Chondrocyte (in vitro differentiated cells): Measurements from ENCODE around the gene KLHL6. TPM values are rescaled to one million over a fixed set of nuclear protein-coding genes. Genes with fewer than 3 reads are reported as not detected.
A peak's percentile ranks its signal among the peaks of the same experiment; 100 is the strongest.

Source experiments
- DNase-seq: peaks from one replicate; pipeline ENCODE4 v3.0.0; 2021; ENCODE audit warnings: mixed read lengths, low spot score
- H3K27ac Mint-ChIP-seq: one replicate; pipeline ENCODE4 v1.8.0; 2021; ENCODE audit warnings: mild to moderate bottlenecking, moderate library complexity, mixed read lengths; ENCODE audit not compliant: unreplicated experiment
- H3K27me3 Mint-ChIP-seq: 2 replicates; pipeline ENCODE4 v1.8.0; 2021; ENCODE audit warnings: low read depth, mixed read lengths
- H3K36me3 Mint-ChIP-seq: 2 replicates; pipeline ENCODE4 v1.8.0; 2021; ENCODE audit warnings: low read depth, mixed read lengths
- H3K4me1 Mint-ChIP-seq: 2 replicates; pipeline ENCODE4 v1.8.0; 2021; ENCODE audit warnings: low read depth, mild to moderate bottlenecking, mixed read lengths
- H3K4me3 Mint-ChIP-seq: one replicate; pipeline ENCODE4 v1.8.0; 2021; ENCODE audit warnings: mild to moderate bottlenecking, moderate library complexity, mixed read lengths; ENCODE audit not compliant: unreplicated experiment
- H3K9me3 Mint-ChIP-seq: 2 replicates; pipeline ENCODE4 v1.8.0; 2021; ENCODE audit warnings: low read depth, mixed read lengths
- CTCF ChIP-seq: fragments of 200-600 bp; sonication (generic); IDR thresholded peaks from 2 replicates; pipeline ENCODE4 v1.5.0; 2021; ENCODE audit warnings: antibody characterized with exemption, mild to moderate bottlenecking, moderate library complexity
- total RNA-seq: library from RNA; stranded (reverse); gene quantifications from 3 replicates; pipeline ENCODE4 v1.2.1, GENCODE V29; 2021

KLHL6 gene
- total RNA-seq, 1 donor from 2014 or later, result not detected

- H3K4me1 Mint-ChIP-seq, result peaks cover 3% of the 10 kb centered on the region
- H3K9me3 Mint-ChIP-seq, result peaks cover 9% of the 10 kb centered on the region
- H3K4me3 Mint-ChIP-seq, result no peak overlapping the region
- H3K36me3 Mint-ChIP-seq, result no peaks in the 10 kb centered on the region
- no peak overlapping the region for H3K27ac Mint-ChIP-seq
- no peak for DNase-seq
- H3K27me3 Mint-ChIP-seq, result peaks cover 19% of the 10 kb centered on the region
- TF ChIP-seq CTCF, result no peak
These were observed 91.0 kb downstream of the KLHL6 start for GRCh38 chr3:183464480-183464879.

- no peak for DNase-seq
- Mint-ChIP-seq H3K27me3 (peaks cover 7% of the 10 kb centered on the region), H3K27ac (no peak overlapping the region), H3K4me3 (no peak overlapping the region), H3K9me3 (peaks cover 9% of the 10 kb centered on the region), H3K4me1 (peaks cover under 1% of the 10 kb centered on the region), H3K36me3 (no peaks in the 10 kb centered on the region)
- TF ChIP-seq CTCF, result no peak
These were observed 95.1 kb downstream of the KLHL6 start for GRCh38 chr3:183460081-183461055.

GRCh38 chr3:183455089-183455488 is 100.4 kb downstream of the KLHL6 start:
- H3K27ac Mint-ChIP-seq, result no peak overlapping the region
- H3K4me3 Mint-ChIP-seq, result no peak overlapping the region

GRCh38 chr3:183454064-183454463 is 101.4 kb downstream of the KLHL6 start:
- H3K36me3 Mint-ChIP-seq, result peaks cover 5% of the 10 kb centered on the region
- H3K27me3 Mint-ChIP-seq, result no peaks in the 10 kb centered on the region
- no peak for TF ChIP-seq CTCF

More at GRCh38 chr3:183455089-183455488, 100.4 kb downstream of the KLHL6 start:
- Mint-ChIP-seq H3K4me1 (peaks cover 8% of the 10 kb centered on the region), H3K27me3 (no peaks in the 10 kb centered on the region), H3K36me3 (peaks cover 5% of the 10 kb centered on the region), H3K9me3 (peaks cover 2% of the 10 kb centered on the region)
- TF ChIP-seq CTCF, result no peak
- no peak for DNase-seq

GRCh38 chr3:183449791-183450190 is 105.7 kb downstream of the KLHL6 start:
- no peak for TF ChIP-seq CTCF
- Mint-ChIP-seq H3K4me1 (peaks cover 28% of the 10 kb centered on the region), H3K36me3 (peaks cover 5% of the 10 kb centered on the region), H3K4me3 (no peak overlapping the region), H3K27ac (peak overlapping the region; percentile 33), H3K27me3 (no peaks in the 10 kb centered on the region), H3K9me3 (no peaks in the 10 kb centered on the region)
- no peak for DNase-seq

More at GRCh38 chr3:183454064-183454463, 101.4 kb downstream of the KLHL6 start:
- Mint-ChIP-seq H3K9me3 (no peaks in the 10 kb centered on the region), H3K27ac (no peak overlapping the region), H3K4me3 (no peak overlapping the region), H3K4me1 (peaks cover 18% of the 10 kb centered on the region)
- no peak for DNase-seq
